HepG2 (cell line): Measurements from ENCODE around the gene DCDC2C. TPM values are rescaled to one million over a fixed set of nuclear protein-coding genes. Genes with fewer than 3 reads are reported as not detected.

ENCODE experiments used
- ATAC-seq: fragments of 200-7000 bp; cut with Tn5 transposase; 3 replicates; pipeline ENCODE4 v1.9.1; 2020; ENCODE audit warnings: mild to moderate bottlenecking, moderate library complexity
- BruUV-seq: library from RNA; stranded (reverse); fragments of 400-500 nt; replicated peaks from 2 replicates; lab custom pipeline; 2021; lab: Mats Ljungman, UMichigan
- CTCF ChIA-PET: fragments of 300-600 bp; formaldehyde crosslinking; extraction: SDS; loops from one replicate; lab custom pipeline; 2021; ENCODE audit warnings: low total read pairs, inconsistent platforms, low intra/inter-chr PET ratio; lab: Yijun Ruan, JAX
- POLR2A ChIA-PET: fragments of 350-600 bp; sonication (Branson Sonifier 250); formaldehyde crosslinking; loops from one replicate; lab custom pipeline; 2020; ENCODE audit warnings: antibody characterized with exemption, inconsistent platforms; lab: Yijun Ruan, JAX
- DNase-seq: peaks from one replicate; pipeline ENCODE4 v3.0.0-alpha.2; 2015; ENCODE audit warnings: low spot score
- FAIRE-seq: peaks from 3 replicates; lab custom pipeline; 2011; peaks lifted over from hg19 to GRCh38; lab: Jason Lieb, UNC
- H2AFZ ChIP-seq: one replicate; pipeline ENCODE4 v1.6.1; 2011; ENCODE audit warnings: low read length, inconsistent platforms
- H3K27ac ChIP-seq: fragments of 300-600 bp; 3 replicates; pipeline ENCODE4 v1.8.0; 2011; ENCODE audit warnings: mixed run types, mild to moderate bottlenecking, mixed read lengths, low read length, inconsistent platforms; ENCODE audit not compliant: insufficient read depth; ENCODE audit errors: extremely low read length
- H3K27me3 ChIP-seq, 2 experiments: fragments of 200-600 bp in 1 of 2; 2 replicates in 1 of 2; 3 replicates in 1 of 2; pipeline versions ENCODE4 v1.6.0 to v1.8.0; 2011; ENCODE audit warnings: low read length in 2 of 2, mild to moderate bottlenecking in 2 of 2, moderate library complexity in 2 of 2, inconsistent platforms in 1 of 2; ENCODE audit not compliant: insufficient read depth in 2 of 2, control insufficient read depth in 1 of 2
- H3K36me3 ChIP-seq, 2 experiments: fragments of 200-600 bp in 1 of 2; replicated peaks in 1 of 2; 2 replicates in 1 of 2; 3 replicates in 1 of 2; pipeline versions ENCODE4 v1.5.1 to v1.8.0; 2011; ENCODE audit warnings: low read length in 2 of 2, inconsistent platforms in 1 of 2; ENCODE audit not compliant: insufficient read depth in 2 of 2, control insufficient read depth in 1 of 2
- H3K4me1 ChIP-seq: 2 replicates; pipeline ENCODE4 v1.5.1; 2012; ENCODE audit warnings: low read length, inconsistent platforms; ENCODE audit not compliant: insufficient read depth
- H3K4me2 ChIP-seq: 2 replicates; pipeline ENCODE4 v1.6.0; 2011; ENCODE audit warnings: low read depth, low read length, inconsistent platforms
- H3K4me3 ChIP-seq, 3 experiments: fragments of 200-600 bp in 1 of 3; sonication (generic), shearing (Covaris generic) in 1 of 3; replicated peaks in 1 of 3; 2 replicates each; pipeline ENCODE4 v1.5.1; 2011 to 2016; ENCODE audit warnings: low read length in 3 of 3, inconsistent platforms in 2 of 3, low read depth in 2 of 3, mild to moderate bottlenecking in 2 of 3, control low read depth in 1 of 3, mixed read lengths in 1 of 3; ENCODE audit not compliant: insufficient read depth in 1 of 3
- H3K79me2 ChIP-seq: one replicate; pipeline ENCODE4 v1.6.1; 2011; ENCODE audit warnings: low read length, inconsistent platforms; ENCODE audit not compliant: insufficient read depth
- H3K9ac ChIP-seq: 2 replicates; pipeline ENCODE4 v1.6.0; 2011; ENCODE audit warnings: mild to moderate bottlenecking, low read depth, low read length, inconsistent platforms; ENCODE audit not compliant: insufficient read depth
- H3K9me3 ChIP-seq: 2 replicates; pipeline ENCODE4 v1.5.1; 2012; ENCODE audit warnings: mild to moderate bottlenecking, low read length
- H4K20me1 ChIP-seq: 2 replicates; pipeline ENCODE4 v1.6.0; 2011; ENCODE audit warnings: inconsistent platforms, mild to moderate bottlenecking, low read length, moderate library complexity; ENCODE audit not compliant: insufficient read depth
- AHDC1 ChIP-seq: sonication (generic); formaldehyde crosslinking; IDR thresholded peaks from 2 replicates; pipeline ENCODE4 v1.5.1; 2020; ENCODE audit warnings: mild to moderate bottlenecking, missing genetic modification reagents, borderline replicate concordance
- AKAP8 ChIP-seq: sonication (generic); formaldehyde crosslinking; IDR thresholded peaks from 2 replicates; pipeline ENCODE4 v1.5.1; 2020; ENCODE audit warnings: mild to moderate bottlenecking, missing genetic modification reagents
- BCL6 ChIP-seq: IDR thresholded peaks from 2 replicates; pipeline ENCODE4 v1.6.1; 2016; ENCODE audit warnings: missing genetic modification reagents, missing compliant biosample characterization
- CCDC6 ChIP-seq: sonication (generic); formaldehyde crosslinking; IDR thresholded peaks from 2 replicates; pipeline ENCODE4 v1.8.1; 2022; ENCODE audit warnings: mild to moderate bottlenecking, missing genetic modification reagents, moderate library complexity
- CEBPG ChIP-seq: IDR thresholded peaks from 2 replicates; pipeline ENCODE4 v1.6.1; 2016
- CENPBD1 ChIP-seq: sonication (generic); formaldehyde crosslinking; IDR thresholded peaks from 2 replicates; pipeline ENCODE4 v1.8.0; 2022; ENCODE audit warnings: missing genetic modification reagents, low read depth, mild to moderate bottlenecking, borderline replicate concordance
- DNMT3B ChIP-seq: conservative IDR thresholded peaks from 2 replicates; pipeline ENCODE4 v1.6.1; 2016; ENCODE audit warnings: missing biosample characterization, control low read depth
- E2F1 ChIP-seq: sonication (generic); formaldehyde crosslinking; IDR thresholded peaks from 2 replicates; pipeline ENCODE4 v1.5.0; 2020; ENCODE audit warnings: missing genetic modification reagents
- ERF ChIP-seq: IDR thresholded peaks from 2 replicates; pipeline ENCODE4 v1.6.1; 2018; ENCODE audit warnings: missing biosample characterization, missing genetic modification reagents
- POLR2AphosphoS2 ChIP-seq: IDR thresholded peaks from 2 replicates; pipeline ENCODE4 v1.6.1; 2011; ENCODE audit warnings: low read depth, low read length, improper control_type of control experiment
- PPARG ChIP-seq: conservative IDR thresholded peaks from 2 replicates; pipeline ENCODE4 v1.6.1; 2016; ENCODE audit warnings: missing biosample characterization, missing genetic modification reagents
- SMC3 ChIP-seq: IDR thresholded peaks from 2 replicates; pipeline ENCODE4 v1.6.1; 2011; ENCODE audit warnings: low read length, improper control_type of control experiment
- SP140L ChIP-seq: sonication (generic); formaldehyde crosslinking; IDR thresholded peaks from 2 replicates; pipeline ENCODE4 v1.4.0; 2020; ENCODE audit warnings: missing genetic modification reagents, borderline replicate concordance
- TBP ChIP-seq: sonication (generic); formaldehyde crosslinking; IDR thresholded peaks from 2 replicates; pipeline ENCODE4 v1.5.0; 2020; ENCODE audit warnings: missing genetic modification reagents
- ZKSCAN5 ChIP-seq: sonication (generic); formaldehyde crosslinking; IDR thresholded peaks from 2 replicates; pipeline ENCODE4 v1.5.1; 2020; ENCODE audit warnings: mild to moderate bottlenecking, missing genetic modification reagents
- ZNF207 ChIP-seq: fragments of 450-650 bp; IDR thresholded peaks from 2 replicates; pipeline ENCODE4 v1.6.1; 2016; ENCODE audit warnings: antibody characterized with exemption, borderline replicate concordance
- ZNF362 ChIP-seq: sonication (generic); formaldehyde crosslinking; IDR thresholded peaks from 2 replicates; pipeline ENCODE4 v1.4.0; 2020; ENCODE audit warnings: missing genetic modification reagents, mild to moderate bottlenecking, borderline replicate concordance
- ZSCAN29 ChIP-seq: sonication (generic); formaldehyde crosslinking; conservative IDR thresholded peaks from 2 replicates; pipeline ENCODE4 v1.4.0; 2020; ENCODE audit warnings: mild to moderate bottlenecking, missing genetic modification reagents
- WGBS: methylation state at CpG from one replicate; pipeline ENCODE4 v1.1.6; 2017; ENCODE audit warnings: low lambda C conversion rate; 5-methylcytosine and 5-hydroxymethylcytosine counted together
- in situ Hi-C: cut with HindIII; loops from 2 replicates; pipeline ENCODE4 v1.10.0; 2017; ENCODE audit warnings: low pct_unique_long_range_greater_than_20kb; ENCODE audit not compliant: extremely low pct_ligation_motif_present
- intact Hi-C: fragments of 100-400 bp; cut with micrococcal nuclease; formaldehyde crosslinking; loops from one replicate; pipeline ENCODE4 v1.10.0; 2022; ENCODE audit not compliant: unreplicated experiment
- polyA plus RNA-seq, 8 experiments: library from polyadenylated mRNA; depleted of rRNA in 3 of 8; stranded (reverse) in 7 of 8; unstranded in 1 of 8; fragments of >200 nt; fragmentation: Illumina TruSeq in 4 of 8; extraction: Trizol in 4 of 8; gene quantifications; 2 replicates each; pipeline versions ENCODE4 v1.2.1 to v1.2.3, GENCODE V29; 2011 to 2016; ENCODE audit warnings: low read depth in 4 of 8, missing spikeins in 1 of 8, mixed read lengths in 1 of 8; ENCODE audit not compliant: insufficient read depth in 1 of 8
- total RNA-seq, 5 experiments: library from RNA; depleted of rRNA; stranded (reverse); fragments of >200 nt; fragmentation: Illumina TruSeq; extraction: Trizol; gene quantifications; 2 replicates each; pipeline ENCODE4 v1.2.3, GENCODE V29; 2016; ENCODE audit warnings: low read depth in 1 of 5

DCDC2C gene
- total and polyA plus RNA-seq, 2 of the 13 experiments (the other 11 are each of a cell fraction or from before 2014, with no cell fraction given) = not detected

- no peak for TF ChIP-seq ERF (CRISPR knock-in tag)
- no peak for TF ChIP-seq POLR2AphosphoS2
- peak; percentile 88 for TF ChIP-seq ZNF362 (CRISPR knock-in tag)
- TF ChIP-seq ZNF207 = no peak
- 0 out of 2 replicates have a peak, but pooled peaks have one; percentile 25 for TF ChIP-seq BCL6
- TF ChIP-seq SMC3 = peak; percentile 37; the same call in 1 of the 2 replicates
- TF ChIP-seq CENPBD1 (CRISPR knock-in tag) = no peak
- TF ChIP-seq SP140L (CRISPR knock-in tag) = no peak
- no peak for TF ChIP-seq PPARG (CRISPR knock-in tag)
- TF ChIP-seq CCDC6 (CRISPR knock-in tag) = no peak
These were observed 35.1 kb downstream of the DCDC2C start (continued) for GRCh38 chr2:3738454-3738853.

GRCh38 chr2:3739313-3739712, 35.9 kb downstream of the DCDC2C start:
- Histone ChIP-seq H3K4me1 (no peaks in the 10 kb centered on the region), H3K4me2 (no peak overlapping the region), H2AFZ (no peak overlapping the region), H3K9ac (no peak overlapping the region), H3K9me3 (no peaks in the 10 kb centered on the region), H3K4me3 (no peak overlapping the region), H3K27ac (no peak overlapping the region), H3K36me3 (no peaks in the 10 kb centered on the region), H3K79me2 (no peaks in the 10 kb centered on the region), H3K27me3 (peaks cover 4 to 33% of the 10 kb centered on the region in 2 experiments; a peak in 4 of 5 replicates), H4K20me1 (no peaks in the 10 kb centered on the region)
- ChIA-PET CTCF (interaction anchor here (1.3 to 2.0 kb wide), 2 partner anchors 66 to 88 kb away, joined by 5 to 6 read pairs; no protein-coding TSS in a partner anchor), POLR2A (no interaction called here)
- BruUV-seq = no TSS peak
- ATAC-seq (no peak), FAIRE-seq (no peak), DNase-seq (no peak)
- in situ Hi-C loops = no loop called here
- WGBS = 60% methylated on average over 19 of the region's 19 CpGs
- intact Hi-C loops = no loop called here
- TF ChIP-seq ZKSCAN5 (CRISPR knock-in tag) (no peak), CEBPG (CRISPR knock-in tag) (no peak), AKAP8 (no peak), E2F1 (CRISPR knock-in tag) (no peak), ZSCAN29 (CRISPR knock-in tag) (no peak), TBP (no peak), DNMT3B (CRISPR knock-in tag) (no peak), AHDC1 (no peak)
